ENCODE data around the gene CAMKMT. TPM values are rescaled to one million over a fixed set of nuclear protein-coding genes. Genes with fewer than 3 reads are reported as not detected.

CAMKMT gene
- total RNA-seq, 1 experiment from 2014 or later = 2.7 TPM

DNA sequence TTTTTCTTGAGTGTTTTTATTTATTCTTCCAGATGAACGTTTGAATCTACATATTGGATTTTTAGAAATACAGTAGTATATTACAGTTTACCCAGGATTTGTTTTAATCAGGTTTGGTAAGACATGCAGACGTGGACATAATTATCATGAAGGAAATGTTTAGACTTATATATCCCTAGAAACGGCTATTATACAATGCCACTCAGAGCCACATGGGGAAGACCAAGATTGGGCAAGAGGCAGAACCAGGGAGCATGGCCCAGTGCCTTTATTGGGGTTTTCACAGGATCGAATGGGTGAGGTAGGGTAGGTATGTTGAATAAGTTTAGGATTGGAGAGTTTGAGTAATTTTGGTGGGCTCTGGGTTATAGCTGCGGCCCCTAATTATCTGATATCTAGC, 212.2 kb downstream of the CAMKMT start:
- H3K27ac ChIP-seq (ENCODE audit: low read length) = no peak overlapping the region
- peaks cover 6% of the 10 kb centered on the region for H3F3A ChIP-seq (ENCODE audit: low read length, unreplicated experiment)
- no peaks in the 10 kb centered on the region for H3K36me3 ChIP-seq (ENCODE audit: low read depth, low read length)
- BruUV-seq (replicated peaks) = no TSS peak
- peaks cover 43% of the 10 kb centered on the region for H3K4me1 ChIP-seq (ENCODE audit: insufficient read depth, low read length)
- no peak for ATAC-seq
- CTCF ChIA-PET = no interaction called here
- H3K9me2 ChIP-seq (replicated peaks; ENCODE audit: low read length) = no peaks in the 10 kb centered on the region
- H4K20me1 ChIP-seq (ENCODE audit: low read length) = no peaks in the 10 kb centered on the region
- intact Hi-C loops (cut with micrococcal nuclease) = loop anchor here (2.0 kb wide), 1 partner anchor 25 kb away; no protein-coding TSS in a partner anchor
- no peaks in the 10 kb centered on the region for H3K9me3 ChIP-seq (ENCODE audit: low read length)
- POLR2A ChIA-PET (ENCODE audit: unreplicated experiment) = interaction anchor here (0.6 kb wide), 1 partner anchor 118 kb away, joined by 3 read pairs; no protein-coding TSS in a partner anchor
- no peaks in the 10 kb centered on the region for H3K27me3 ChIP-seq (ENCODE audit: low read length)
- H3K4me3 ChIP-seq (ENCODE audit: low read length) = no peak overlapping the region
- no peaks in the 10 kb centered on the region for H3K79me2 ChIP-seq (ENCODE audit: low read length)
- DNase-seq = no peak
- H3K4me2 ChIP-seq (ENCODE audit: low read length) = no peak overlapping the region
- H2AFZ ChIP-seq (ENCODE audit: low read length) = no peak overlapping the region
- no peak for TF ChIP-seq EZH2phosphoT487 (IDR thresholded peaks at IDR 0.05; ENCODE audit: borderline replicate concordance, low read length)
- TF ChIP-seq, protein P1, sequence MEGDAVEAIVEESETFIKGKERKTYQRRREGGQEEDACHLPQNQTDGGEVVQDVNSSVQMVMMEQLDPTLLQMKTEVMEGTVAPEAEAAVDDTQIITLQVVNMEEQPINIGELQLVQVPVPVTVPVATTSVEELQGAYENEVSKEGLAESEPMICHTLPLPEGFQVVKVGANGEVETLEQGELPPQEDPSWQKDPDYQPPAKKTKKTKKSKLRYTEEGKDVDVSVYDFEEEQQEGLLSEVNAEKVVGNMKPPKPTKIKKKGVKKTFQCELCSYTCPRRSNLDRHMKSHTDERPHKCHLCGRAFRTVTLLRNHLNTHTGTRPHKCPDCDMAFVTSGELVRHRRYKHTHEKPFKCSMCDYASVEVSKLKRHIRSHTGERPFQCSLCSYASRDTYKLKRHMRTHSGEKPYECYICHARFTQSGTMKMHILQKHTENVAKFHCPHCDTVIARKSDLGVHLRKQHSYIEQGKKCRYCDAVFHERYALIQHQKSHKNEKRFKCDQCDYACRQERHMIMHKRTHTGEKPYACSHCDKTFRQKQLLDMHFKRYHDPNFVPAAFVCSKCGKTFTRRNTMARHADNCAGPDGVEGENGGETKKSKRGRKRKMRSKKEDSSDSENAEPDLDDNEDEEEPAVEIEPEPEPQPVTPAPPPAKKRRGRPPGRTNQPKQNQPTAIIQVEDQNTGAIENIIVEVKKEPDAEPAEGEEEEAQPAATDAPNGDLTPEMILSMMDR (conservative IDR thresholded peaks at IDR 0.05; ENCODE audit: low read depth, low read length) = no peak
- TF ChIP-seq EZH2 (IDR thresholded peaks at IDR 0.05; ENCODE audit: low read length, unreplicated experiment) = no peak
- H3K9ac ChIP-seq (ENCODE audit: low read length) = no peak overlapping the region

DNA sequence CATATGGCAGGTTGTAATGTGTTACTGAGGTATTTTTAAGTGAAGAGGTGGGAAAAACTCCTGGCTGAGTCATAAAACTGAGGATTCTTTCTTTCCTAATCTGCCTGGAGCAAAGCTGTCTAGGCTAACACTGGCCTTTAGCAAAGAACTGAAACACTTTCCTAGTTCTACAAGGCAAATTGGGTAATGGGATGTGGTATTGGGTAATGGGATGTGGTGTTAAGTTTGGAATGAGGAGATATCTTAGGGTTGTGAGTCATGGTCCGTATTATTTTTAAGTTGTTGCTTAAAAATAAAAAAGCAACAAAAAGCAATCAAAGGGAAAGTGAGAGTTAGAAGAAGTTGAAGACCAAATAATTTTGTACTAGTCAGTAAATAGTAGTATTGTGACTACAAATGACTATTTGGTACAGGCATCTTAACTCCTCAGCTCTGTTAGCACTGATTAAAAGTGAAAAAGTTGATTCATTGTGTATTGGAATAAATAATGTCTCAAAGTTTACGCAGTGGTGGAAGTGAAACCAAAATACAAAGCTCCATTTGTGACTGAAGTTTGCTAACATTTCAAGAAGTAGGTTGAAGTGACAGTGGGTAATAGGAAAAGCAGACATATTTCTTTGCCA, 216.8 kb downstream of the CAMKMT start:
- peaks cover 37% of the 10 kb centered on the region for H3K4me1 ChIP-seq (ENCODE audit: insufficient read depth, low read length)
- no peaks in the 10 kb centered on the region for H3K79me2 ChIP-seq (ENCODE audit: low read length)
- peak overlapping the region; percentile 67 for H3K4me2 ChIP-seq (ENCODE audit: low read length)
- ChIA-PET POLR2A (ENCODE audit: unreplicated experiment) (no interaction called here), CTCF (interaction anchor here (1.0 to 1.3 kb wide), 2 partner anchors 99 to 186 kb away, joined by 3 to 4 read pairs; no protein-coding TSS in a partner anchor)
- H3F3A ChIP-seq (ENCODE audit: low read length, unreplicated experiment) = peaks cover 6% of the 10 kb centered on the region
- DNase-seq = peak; percentile 66
- no peaks in the 10 kb centered on the region for H4K20me1 ChIP-seq (ENCODE audit: low read length)
- peak overlapping the region; percentile 46 for H3K27ac ChIP-seq (ENCODE audit: low read length)
- no peak overlapping the region for H3K9ac ChIP-seq (ENCODE audit: low read length)
- no peaks in the 10 kb centered on the region for H3K9me3 ChIP-seq (ENCODE audit: low read length)
- intact Hi-C loops (cut with micrococcal nuclease) = no loop called here
- peak; percentile 50 for ATAC-seq
- no TSS peak for BruUV-seq (replicated peaks)
- no peaks in the 10 kb centered on the region for H3K9me2 ChIP-seq (replicated peaks; ENCODE audit: low read length)
- no peaks in the 10 kb centered on the region for H3K36me3 ChIP-seq (ENCODE audit: low read depth, low read length)
- no peaks in the 10 kb centered on the region for H3K27me3 ChIP-seq (ENCODE audit: low read length)
- TF ChIP-seq, protein P1 (conservative IDR thresholded peaks at IDR 0.05; ENCODE audit: low read depth, low read length) = no peak
- H3K4me3 ChIP-seq (ENCODE audit: low read length) = peak overlapping the region; percentile 49
- peak overlapping the region; percentile 13; the same call in 1 of the 2 replicates for H2AFZ ChIP-seq (ENCODE audit: low read length)

- H3K36me3 ChIP-seq (ENCODE audit: low read depth, low read length) = no peaks in the 10 kb centered on the region
- TF ChIP-seq, protein P1 (conservative IDR thresholded peaks at IDR 0.05; ENCODE audit: low read depth, low read length) = no peak
- TF ChIP-seq EZH2phosphoT487 (IDR thresholded peaks at IDR 0.05; ENCODE audit: borderline replicate concordance, low read length) = no peak
- no peak for TF ChIP-seq EZH2 (IDR thresholded peaks at IDR 0.05; ENCODE audit: low read length, unreplicated experiment)
- no peaks in the 10 kb centered on the region for H4K20me1 ChIP-seq (ENCODE audit: low read length)
- H3K79me2 ChIP-seq (ENCODE audit: low read length) = no peaks in the 10 kb centered on the region
- H3K4me1 ChIP-seq (ENCODE audit: insufficient read depth, low read length) = peaks cover 37% of the 10 kb centered on the region
- H3K4me3 ChIP-seq (ENCODE audit: low read length) = peak overlapping the region; percentile 49
- CTCF ChIA-PET = interaction anchor here (1.0 to 1.3 kb wide), 2 partner anchors 100 to 187 kb away, joined by 3 to 4 read pairs; no protein-coding TSS in a partner anchor
- H3K9me2 ChIP-seq (replicated peaks; ENCODE audit: low read length) = no peaks in the 10 kb centered on the region
- peak overlapping the region; percentile 46 for H3K27ac ChIP-seq (ENCODE audit: low read length)
- BruUV-seq (replicated peaks) = no TSS peak
- intact Hi-C loops (cut with micrococcal nuclease) = no loop called here
- H3F3A ChIP-seq (ENCODE audit: low read length, unreplicated experiment) = peaks cover 6% of the 10 kb centered on the region
- H3K9me3 ChIP-seq (ENCODE audit: low read length) = no peaks in the 10 kb centered on the region
- POLR2A ChIA-PET (ENCODE audit: unreplicated experiment) = no interaction called here
- H2AFZ ChIP-seq (ENCODE audit: low read length) = 0 out of 2 replicates have a peak overlapping the region, but pooled peaks have one; percentile 0
- ATAC-seq = peak; percentile 49
- H3K9ac ChIP-seq (ENCODE audit: low read length) = no peak overlapping the region
- H3K27me3 ChIP-seq (ENCODE audit: low read length) = no peaks in the 10 kb centered on the region
- DNase-seq = peak; percentile 77
- peak overlapping the region; percentile 67 for H3K4me2 ChIP-seq (ENCODE audit: low read length)
These were observed 217.5 kb downstream of the CAMKMT start for GRCh38 chr2:44579115-44579836.

All from PC-3 (cell line).